ENCODE results near the gene ARL13B. TPM values are rescaled to one million over a fixed set of nuclear protein-coding genes. Genes with fewer than 3 reads are reported as not detected.
"Not testable (repeated sequence)": the region's sequence is repeated elsewhere in the genome, so short reads cannot be mapped to it uniquely, and the experiment has no call there.

Gene ARL13B
- polyA plus RNA-seq, 3 donors from 2014 or later = 4.3 to 6.5 (median 4.5) TPM

- Mint-ChIP-seq H3K36me3 (peaks cover 0 to 6% (median 0%) of the 10 kb centered on the region in 3 donors), H3K4me1 (no peaks in the 10 kb centered on the region), H3K4me3 (no peak overlapping the region), H3K27ac (no peak overlapping the region), H3K9me3 (no peaks in the 10 kb centered on the region), H3K27me3 (ENCODE audit: low read depth in 3 of 3) (no peaks in the 10 kb centered on the region)
- DNase-seq = no peak
These were observed 31.3 kb downstream of the ARL13B start for GRCh38 chr3:94011233-94011711.

GRCh38 chr3:94012185-94012584, 32.2 kb downstream of the ARL13B start:
- no peak for DNase-seq
- H3K4me3 Mint-ChIP-seq = no peak overlapping the region
- no peaks in the 10 kb centered on the region for H3K27me3 Mint-ChIP-seq (ENCODE audit: low read depth in 3 of 3)
- H3K9me3 Mint-ChIP-seq = no peaks in the 10 kb centered on the region
- H3K4me1 Mint-ChIP-seq = no peaks in the 10 kb centered on the region
- H3K36me3 Mint-ChIP-seq = peaks cover 0 to 6% (median 0%) of the 10 kb centered on the region in 3 donors
- H3K27ac Mint-ChIP-seq = no peak overlapping the region

- no peak overlapping the region for H3K27ac Mint-ChIP-seq
- H3K4me3 Mint-ChIP-seq = no peak overlapping the region
- no peaks in the 10 kb centered on the region for H3K9me3 Mint-ChIP-seq
- peaks cover 0 to 10% (median 0%) of the 10 kb centered on the region in 3 donors for H3K36me3 Mint-ChIP-seq
- H3K27me3 Mint-ChIP-seq (ENCODE audit: low read depth in 3 of 3) = no peaks in the 10 kb centered on the region
- no peak for DNase-seq
- H3K4me1 Mint-ChIP-seq = no peaks in the 10 kb centered on the region
These were observed 35.1 kb downstream of the ARL13B start for GRCh38 chr3:94015025-94015424.

- DNase-seq = no peak
- H3K27me3 Mint-ChIP-seq (ENCODE audit: low read depth in 3 of 3) = no peaks in the 10 kb centered on the region
- H3K4me1 Mint-ChIP-seq = no peaks in the 10 kb centered on the region
- H3K36me3 Mint-ChIP-seq = peaks cover 0 to 8% (median 0%) of the 10 kb centered on the region in 3 donors
- H3K9me3 Mint-ChIP-seq = no peaks in the 10 kb centered on the region
- no peak overlapping the region for H3K4me3 Mint-ChIP-seq
- no peak overlapping the region for H3K27ac Mint-ChIP-seq
These were observed 39.7 kb downstream of the ARL13B start for GRCh38 chr3:94019659-94020058.

- H3K27ac Mint-ChIP-seq = no peak overlapping the region
- H3K36me3 Mint-ChIP-seq = peaks cover 0 to 8% (median 0%) of the 10 kb centered on the region in 3 donors
- H3K4me3 Mint-ChIP-seq = no peak overlapping the region
- no peak for DNase-seq
- H3K27me3 Mint-ChIP-seq (ENCODE audit: low read depth in 3 of 3) = no peaks in the 10 kb centered on the region
- no peaks in the 10 kb centered on the region for H3K4me1 Mint-ChIP-seq
- H3K9me3 Mint-ChIP-seq = no peaks in the 10 kb centered on the region
These were observed 40.3 kb downstream of the ARL13B start for GRCh38 chr3:94020293-94020692.

- peaks cover 0 to 6% (median 0%) of the 10 kb centered on the region in 3 donors for H3K36me3 Mint-ChIP-seq
These were observed 44.4 kb downstream of the ARL13B start for GRCh38 chr3:94024385-94024784.

GRCh38 chr3:94026623-94027022, 46.7 kb downstream of the ARL13B start:
- Mint-ChIP-seq H3K36me3 (peaks cover 0 to 4% (median 0%) of the 10 kb centered on the region in 3 donors), H3K9me3 (no peaks in the 10 kb centered on the region), H3K4me3 (no peak overlapping the region), H3K27ac (no peak overlapping the region), H3K4me1 (no peaks in the 10 kb centered on the region), H3K27me3 (ENCODE audit: low read depth in 3 of 3) (no peaks in the 10 kb centered on the region)
- DNase-seq = no peak

More at GRCh38 chr3:94024385-94024784, 44.4 kb downstream of the ARL13B start:
- H3K27ac Mint-ChIP-seq = no peak overlapping the region
- H3K9me3 Mint-ChIP-seq = no peaks in the 10 kb centered on the region
- no peaks in the 10 kb centered on the region for H3K4me1 Mint-ChIP-seq
- no peak overlapping the region for H3K4me3 Mint-ChIP-seq
- no peak for DNase-seq
- H3K27me3 Mint-ChIP-seq (ENCODE audit: low read depth in 3 of 3) = no peaks in the 10 kb centered on the region

- DNase-seq = no peak
- Mint-ChIP-seq H3K27me3 (ENCODE audit: low read depth in 3 of 3) (no peaks in the 10 kb centered on the region), H3K4me3 (no peak within 1 kb of the TSS), H3K27ac (no peak within 1 kb of the TSS), H3K9me3 (no peaks in the 10 kb centered on the region), H3K4me1 (no peaks in the 10 kb centered on the region), H3K36me3 (peaks cover 0 to 7% (median 0%) of the 10 kb centered on the region in 3 donors)
These were observed 48.3 kb downstream of the ARL13B start, which contains the start of gene STX19 for GRCh38 chr3:94028093-94028837. STX19 (minus strand) TSS chr3:94028597; CDS start chr3:94015269, 13,328 bp downstream.

- H3K27ac Mint-ChIP-seq = no peak overlapping the region
- peaks cover 0 to 2% (median 0%) of the 10 kb centered on the region in 3 donors for H3K27me3 Mint-ChIP-seq (ENCODE audit: low read depth in 3 of 3)
These were observed 57.1 kb downstream of the ARL13B start for GRCh38 chr3:94036909-94037507.

GRCh38 chr3:94043285-94043684, 63.3 kb downstream of the ARL13B start:
- Mint-ChIP-seq H3K4me1 (no peaks in the 10 kb centered on the region), H3K4me3 (peak overlapping the region in 1 of 5 donors; percentile 13)

More at GRCh38 chr3:94036909-94037507, 57.1 kb downstream of the ARL13B start:
- Mint-ChIP-seq H3K4me1 (no peaks in the 10 kb centered on the region), H3K9me3 (no peaks in the 10 kb centered on the region), H3K36me3 (peaks cover 0 to 6% (median 4%) of the 10 kb centered on the region in 3 donors), H3K4me3 (no peak overlapping the region)
- DNase-seq = peak in 1 of 3 donors; percentile 2

GRCh38 chr3:94044100-94044936, 64.4 kb downstream of the ARL13B start:
- H3K27me3 Mint-ChIP-seq (ENCODE audit: low read depth in 3 of 3); DNase-seq; H3K27ac Mint-ChIP-seq; H3K4me3 Mint-ChIP-seq; H3K9me3 Mint-ChIP-seq; H3K4me1 Mint-ChIP-seq: not testable (repeated sequence)
- peaks cover 0 to 16% (median 12%) of the 10 kb centered on the region in 3 donors for H3K36me3 Mint-ChIP-seq

More at GRCh38 chr3:94043285-94043684, 63.3 kb downstream of the ARL13B start:
- Mint-ChIP-seq H3K27ac (peak overlapping the region in 1 of 6 donors; percentile 39), H3K9me3 (no peaks in the 10 kb centered on the region), H3K36me3 (peaks cover 0 to 16% (median 12%) of the 10 kb centered on the region in 3 donors), H3K27me3 (ENCODE audit: low read depth in 3 of 3) (peaks cover 3 to 8% (median 3%) of the 10 kb centered on the region in 3 donors)
- no peak for DNase-seq

- Mint-ChIP-seq H3K27ac (no peak overlapping the region), H3K4me1 (no peaks in the 10 kb centered on the region), H3K36me3 (peaks cover 0 to 16% (median 12%) of the 10 kb centered on the region in 3 donors), H3K27me3 (ENCODE audit: low read depth in 3 of 3) (peaks cover 3 to 6% (median 3%) of the 10 kb centered on the region in 3 donors), H3K4me3 (no peak overlapping the region), H3K9me3 (no peaks in the 10 kb centered on the region)
- DNase-seq = no peak
These were observed 66.6 kb downstream of the ARL13B start for GRCh38 chr3:94046533-94046932.

GRCh38 chr3:94049267-94049666, 69.3 kb downstream of the ARL13B start:
- Mint-ChIP-seq H3K27ac (no peak overlapping the region), H3K4me1 (no peaks in the 10 kb centered on the region), H3K4me3 (no peak overlapping the region), H3K36me3 (peaks cover 4 to 14% (median 11%) of the 10 kb centered on the region in 3 donors), H3K9me3 (no peaks in the 10 kb centered on the region), H3K27me3 (ENCODE audit: low read depth in 3 of 3) (no peaks in the 10 kb centered on the region)
- no peak for DNase-seq
